Sigmoid colon (tissue), 7 donors: ENCODE data around the gene ARHGEF28. TPM values are rescaled to one million over a fixed set of nuclear protein-coding genes. Genes with fewer than 3 reads are reported as not detected.
A peak's percentile ranks its signal among the peaks of the same experiment; 100 is the strongest.

Experiments used
- DNase-seq: peaks from one replicate; pipeline ENCODE4 v3.0.0-alpha.2; 2019
- H3K27ac ChIP-seq, 4 donors: fragments of 200-600 bp; sonication (generic); one replicate each; pipeline ENCODE4 v1.5.1; 2016 to 2019; ENCODE audit warnings: mild to moderate bottlenecking in 1 of 4
- H3K27me3 ChIP-seq, 3 donors: fragments of 200-600 bp; sonication (generic); one replicate each; pipeline ENCODE4 v1.5.1; 2019; ENCODE audit warnings: mild to moderate bottlenecking in 1 of 3
- H3K36me3 ChIP-seq, 4 donors: fragments of 200-600 bp; sonication (generic); one replicate each; pipeline ENCODE4 v1.5.1; 2016 to 2019
- H3K4me1 ChIP-seq, 4 donors: fragments of 200-600 bp; sonication (generic); one replicate each; pipeline ENCODE4 v1.5.1; 2017 to 2019
- H3K4me3 ChIP-seq, 4 donors: fragments of 200-600 bp; sonication (generic); one replicate each; pipeline ENCODE4 v1.5.1; 2017 to 2019; ENCODE audit warnings: mild to moderate bottlenecking in 2 of 4, moderate library complexity in 1 of 4
- H3K9me3 ChIP-seq, 4 donors: fragments of 200-600 bp in 3 of 4; sonication (generic) in 3 of 4; one replicate each; pipeline versions ENCODE4 v1.5.1 to v1.6.1; 2013 to 2019
- CTCF ChIP-seq, 4 experiments: fragments of 450-650 bp in 3 of 4; fragments of 200-600 bp in 1 of 4; IDR thresholded peaks; one replicate each; pipeline ENCODE4 v1.5.1; 2016 to 2019; ENCODE audit warnings: antibody characterized with exemption in 4 of 4, mild to moderate bottlenecking in 3 of 4, moderate library complexity in 2 of 4
- EP300 ChIP-seq, 4 donors: sonication (generic); formaldehyde crosslinking; IDR thresholded peaks; one replicate each; pipeline ENCODE4 v1.6.1; 2017; ENCODE audit warnings: antibody characterized with exemption in 4 of 4
- POLR2A ChIP-seq, 2 donors: fragments of 450-650 bp; IDR thresholded peaks; one replicate each; pipeline ENCODE4 v1.6.1; 2016; ENCODE audit warnings: antibody characterized with exemption in 2 of 2, mild to moderate bottlenecking in 2 of 2, moderate library complexity in 2 of 2
- POLR2AphosphoS5 ChIP-seq, 4 donors: sonication (generic); formaldehyde crosslinking; IDR thresholded peaks; one replicate each; pipeline ENCODE4 v1.6.1; 2017; ENCODE audit warnings: antibody characterized with exemption in 4 of 4
- WGBS, 2 donors: extraction: QIAGEN DNeasy Blood & Tissue Kit; methylation state at CpG; one replicate each; pipeline ENCODE4 v1.1.7; 2013; 5-methylcytosine and 5-hydroxymethylcytosine counted together
- intact Hi-C: fragments of 100-400 bp; cut with DNase I; formaldehyde crosslinking; loops from one replicate; pipeline ENCODE4 v1.15.1; 2023
- polyA plus RNA-seq, 3 donors: library from polyadenylated mRNA; stranded (reverse); fragments of 200-250 nt; gene quantifications; one replicate each; pipeline ENCODE4 v1.2.3, GENCODE V29; 2013
- total RNA-seq, 4 donors: library from RNA; depleted of rRNA; stranded (reverse); fragments of >200 nt; gene quantifications; one replicate each; pipeline ENCODE4 v1.1.0, GENCODE V29; 2016
- donor health status: healthy with polysubstance abuse.
- donor health status: Bipolar disorder and iron deficiency.
- donor health status: healthy.

Gene ARHGEF28
- total and polyA plus RNA-seq, 7 donors, result 3.0 to 6.9 (median 3.7) TPM

- H3K4me1 ChIP-seq, result peaks cover 0 to 15% (median 7%) of the 10 kb centered on the region in 4 donors
- WGBS, 2 donors, result 10 to 51% methylated on average over 1 of the region's 1 CpG
- no peaks in the 10 kb centered on the region for H3K36me3 ChIP-seq
- intact Hi-C loops, result no loop called here
- H3K9me3 ChIP-seq, result no peaks in the 10 kb centered on the region
- no peak for DNase-seq
- H3K27ac ChIP-seq, result no peak overlapping the region
- no peak for TF ChIP-seq EP300 (IDR thresholded peaks at IDR 0.05)
- no peak for TF ChIP-seq POLR2A (IDR thresholded peaks at IDR 0.05)
- TF ChIP-seq CTCF (IDR thresholded peaks at IDR 0.05), result no peak
- no peak for TF ChIP-seq POLR2AphosphoS5 (IDR thresholded peaks at IDR 0.05)
- no peaks in the 10 kb centered on the region for H3K27me3 ChIP-seq
- no peak overlapping the region for H3K4me3 ChIP-seq
These were observed 119.8 kb downstream of the ARHGEF28 start for GRCh38 chr5:73745836-73746235.

DNA sequence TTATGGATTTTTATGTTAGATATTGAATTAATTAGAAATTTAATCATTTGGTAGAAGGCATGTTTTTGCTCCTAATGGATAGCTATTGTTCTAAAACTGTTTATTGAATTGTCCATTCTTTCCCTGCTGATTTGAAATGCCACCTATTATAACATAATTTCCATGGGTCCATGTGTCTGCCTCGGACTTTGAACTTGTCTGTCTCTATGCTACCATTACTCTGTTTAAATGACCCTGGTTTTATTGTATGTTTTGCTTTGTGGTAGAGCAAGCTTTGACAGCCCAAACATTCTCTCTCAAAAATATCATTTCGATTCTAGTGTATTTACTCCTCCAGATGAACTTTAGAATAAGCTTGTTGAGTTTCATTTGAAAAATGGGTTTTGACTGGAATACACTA, 120.6 kb downstream of the ARHGEF28 start:
- intact Hi-C loops, result no loop called here
- H3K9me3 ChIP-seq, result no peaks in the 10 kb centered on the region
- no peaks in the 10 kb centered on the region for H3K27me3 ChIP-seq
- H3K4me3 ChIP-seq, result no peak overlapping the region
- TF ChIP-seq EP300 (IDR thresholded peaks at IDR 0.05) (no peak), CTCF (IDR thresholded peaks at IDR 0.05) (no peak), POLR2A (IDR thresholded peaks at IDR 0.05) (no peak), POLR2AphosphoS5 (IDR thresholded peaks at IDR 0.05) (no peak)
- no peaks in the 10 kb centered on the region for H3K36me3 ChIP-seq
- DNase-seq, result no peak
- H3K4me1 ChIP-seq, result peaks cover 0 to 15% (median 7%) of the 10 kb centered on the region in 4 donors
- H3K27ac ChIP-seq, result peak overlapping the region in 1 of 4 donors; percentile 76
- WGBS, 2 donors, result 12 to 57% methylated on average over 2 of the region's 2 CpGs

DNA sequence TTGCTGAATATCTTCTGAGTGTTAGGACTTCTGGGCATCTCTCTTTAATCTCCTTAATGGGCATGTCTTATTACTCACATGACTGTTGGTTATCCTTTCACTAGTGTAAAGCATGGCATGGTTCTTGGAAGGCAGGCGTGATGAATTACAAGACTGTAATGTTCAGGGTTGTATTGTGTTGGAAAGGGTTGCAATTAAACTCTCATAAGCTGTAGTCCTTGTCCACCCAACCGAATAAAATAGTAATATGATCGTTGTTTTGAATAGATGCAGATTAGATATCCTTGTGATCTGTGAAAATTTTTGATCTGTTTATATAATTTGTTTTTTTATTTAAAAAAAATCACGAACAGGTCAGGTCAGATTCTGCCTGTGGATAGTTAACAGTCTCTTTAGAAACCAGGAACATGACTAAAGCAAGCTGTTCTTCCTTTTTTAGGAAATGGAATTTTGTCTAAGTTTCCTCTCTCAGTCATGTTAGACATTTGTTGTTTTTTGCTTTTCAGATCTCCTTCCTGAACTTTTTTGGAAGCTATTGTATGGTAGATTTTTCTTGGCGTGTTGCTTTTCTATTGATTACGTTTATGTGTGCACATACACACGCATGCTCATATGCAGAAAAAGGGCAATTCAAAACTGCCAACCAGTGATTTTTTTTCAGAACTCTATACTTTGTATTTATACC, 121.8 kb downstream of the ARHGEF28 start:
- TF ChIP-seq POLR2A (IDR thresholded peaks at IDR 0.05), result no peak
- TF ChIP-seq POLR2AphosphoS5 (IDR thresholded peaks at IDR 0.05), result no peak
- TF ChIP-seq CTCF (IDR thresholded peaks at IDR 0.05), result no peak
- TF ChIP-seq EP300 (IDR thresholded peaks at IDR 0.05), result no peak
- Histone ChIP-seq H3K9me3 (no peaks in the 10 kb centered on the region), H3K4me3 (no peak overlapping the region), H3K4me1 (peaks cover 0 to 15% (median 7%) of the 10 kb centered on the region in 4 donors), H3K36me3 (no peaks in the 10 kb centered on the region), H3K27me3 (no peaks in the 10 kb centered on the region), H3K27ac (peak overlapping the region in 3 of 4 donors; percentile 3 to 76 (median 15))
- WGBS, 2 donors, result 80 to 82% methylated on average over 7 of the region's 7 CpGs
- no peak for DNase-seq
- intact Hi-C loops, result no loop called here

GRCh38 chr5:73748510-73749400, 122.8 kb downstream of the ARHGEF28 start:
- no peak for DNase-seq
- H3K36me3 ChIP-seq, result no peaks in the 10 kb centered on the region
- H3K27ac ChIP-seq, result peak overlapping the region in 2 of 4 donors; percentile 3 to 76
- TF ChIP-seq CTCF (IDR thresholded peaks at IDR 0.05), result no peak
- TF ChIP-seq POLR2A (IDR thresholded peaks at IDR 0.05), result no peak
- TF ChIP-seq EP300 (IDR thresholded peaks at IDR 0.05), result no peak
- no peak for TF ChIP-seq POLR2AphosphoS5 (IDR thresholded peaks at IDR 0.05)
- no peak overlapping the region for H3K4me3 ChIP-seq
- WGBS, 2 donors, result 72 to 86% methylated on average over 11 of the region's 11 CpGs
- H3K4me1 ChIP-seq, result peaks cover 0 to 15% (median 7%) of the 10 kb centered on the region in 4 donors
- H3K27me3 ChIP-seq, result no peaks in the 10 kb centered on the region
- intact Hi-C loops, result no loop called here
- no peaks in the 10 kb centered on the region for H3K9me3 ChIP-seq
